HG02642 (cell line): Measurements from ENCODE around the gene RHBDD1.

Experiments used
- ATAC-seq: cut with Tn5 transposase; IDR thresholded peaks from one replicate; pipeline ENCODE4 v1.9.1; 2021; ENCODE audit warnings: mild to moderate bottlenecking; ENCODE audit not compliant: unreplicated experiment, poor library complexity

RHBDD1 gene, protein sequence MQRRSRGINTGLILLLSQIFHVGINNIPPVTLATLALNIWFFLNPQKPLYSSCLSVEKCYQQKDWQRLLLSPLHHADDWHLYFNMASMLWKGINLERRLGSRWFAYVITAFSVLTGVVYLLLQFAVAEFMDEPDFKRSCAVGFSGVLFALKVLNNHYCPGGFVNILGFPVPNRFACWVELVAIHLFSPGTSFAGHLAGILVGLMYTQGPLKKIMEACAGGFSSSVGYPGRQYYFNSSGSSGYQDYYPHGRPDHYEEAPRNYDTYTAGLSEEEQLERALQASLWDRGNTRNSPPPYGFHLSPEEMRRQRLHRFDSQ

DNA sequence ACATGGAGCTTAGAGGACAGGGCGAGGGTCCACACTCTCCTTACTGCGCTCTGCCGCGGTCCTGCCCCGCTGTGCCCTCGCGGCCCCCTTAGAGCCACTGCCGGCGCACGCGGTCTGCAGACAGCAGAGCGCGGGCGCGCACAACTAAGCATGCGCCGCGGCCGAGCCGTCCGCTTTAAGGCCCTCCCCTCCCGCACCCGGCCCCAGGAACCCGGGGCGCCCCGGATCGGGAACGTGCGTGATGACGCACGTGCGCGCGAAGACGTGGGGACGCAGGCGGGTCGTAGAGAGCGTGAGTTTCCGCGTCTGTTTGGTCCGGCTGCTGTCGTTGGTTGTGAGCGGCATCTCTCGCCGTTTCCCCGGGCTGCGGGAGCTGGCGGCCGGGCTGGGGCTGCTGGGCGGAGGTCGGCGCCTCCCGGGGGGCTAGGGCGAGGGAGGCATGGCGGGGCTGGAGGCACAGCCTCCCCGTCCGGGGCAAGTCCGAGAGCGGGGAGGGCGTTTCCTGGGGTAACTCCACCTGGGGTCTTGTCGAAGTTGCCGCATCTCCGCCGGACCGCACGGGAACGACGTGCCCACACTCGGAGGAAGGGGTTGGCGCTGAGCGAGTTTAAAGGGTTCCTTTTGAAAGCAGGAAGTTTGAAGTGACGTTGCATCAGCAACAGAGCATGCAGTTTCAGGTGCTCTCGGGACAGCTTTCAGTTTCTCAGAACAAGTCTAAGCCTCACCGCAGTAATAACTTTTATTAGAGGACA is at the start of gene RHBDD1:
TSS of gene RHBDD1 (plus strand) at position 259 of the 752 bp plus-strand sequence. CDS start 28,640 bp downstream, outside the sequence.
- ATAC-seq = peak; percentile 89

DNA sequence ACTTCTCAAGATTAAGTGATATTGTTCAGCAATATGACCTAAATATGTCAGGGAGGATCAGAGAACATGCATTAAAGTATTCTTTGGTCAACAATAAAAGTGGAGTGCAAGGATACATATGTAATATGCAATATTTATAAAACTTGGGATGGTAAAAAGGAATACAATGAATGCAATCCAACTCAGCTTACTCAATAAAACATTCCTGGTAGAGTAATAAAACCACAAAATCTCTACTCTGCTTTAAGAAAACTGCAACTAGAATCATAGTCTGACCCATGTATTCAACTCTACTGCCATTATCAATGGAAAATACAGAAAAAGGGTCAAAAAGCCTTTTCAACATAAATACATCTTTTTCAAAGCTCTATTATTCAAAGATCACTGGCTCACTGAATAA is 47.8 kb upstream of the RHBDD1 start:
- no peak for ATAC-seq

DNA sequence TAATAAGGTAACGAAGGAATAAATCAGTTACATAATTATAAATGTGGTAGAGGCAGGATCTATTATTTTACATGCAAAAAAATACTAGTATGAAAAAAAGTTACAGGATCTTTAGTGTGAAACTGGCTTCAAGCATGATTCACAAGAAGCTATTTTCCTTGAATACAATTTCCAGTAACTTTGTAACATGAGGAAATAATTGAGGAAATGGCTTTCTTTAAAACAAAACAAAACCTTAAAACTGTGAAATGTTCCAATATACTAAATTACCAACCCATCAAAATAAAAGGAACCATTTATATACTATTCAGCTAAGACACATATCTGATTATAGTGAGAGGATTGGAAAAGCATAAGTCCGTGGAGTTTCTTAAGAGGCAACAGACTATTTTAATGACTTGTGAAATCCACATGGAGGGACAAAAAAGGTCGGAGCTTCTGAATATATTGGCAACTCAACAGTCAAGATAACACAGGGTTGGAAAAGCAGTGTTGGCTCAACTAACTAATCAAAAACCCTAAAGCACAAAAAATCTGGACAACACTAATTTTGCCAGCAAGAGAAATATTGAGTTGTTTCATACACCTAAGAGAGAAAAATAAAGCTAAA is 46.9 kb upstream of the RHBDD1 start:
- no peak for ATAC-seq

DNA sequence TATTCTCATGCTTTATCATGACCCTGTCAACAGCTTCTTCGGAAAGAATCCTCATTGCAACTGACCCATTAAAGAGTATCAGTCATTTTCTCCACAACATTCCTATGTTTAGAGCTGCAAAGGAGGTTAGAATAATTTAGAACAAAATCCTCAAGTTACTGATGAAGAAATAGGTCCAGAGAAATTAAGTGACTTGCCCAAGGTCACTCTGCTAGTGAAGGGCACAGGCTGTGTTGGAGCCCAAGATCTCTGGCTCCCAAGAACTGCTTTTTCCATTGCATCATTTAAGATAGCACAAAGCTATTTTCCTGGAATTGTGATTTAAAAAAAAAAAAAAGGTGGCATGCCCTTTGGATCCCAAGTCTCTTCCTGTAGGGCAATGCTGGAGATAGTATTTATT is 45.8 kb upstream of the RHBDD1 start:
- ATAC-seq = no peak

DNA sequence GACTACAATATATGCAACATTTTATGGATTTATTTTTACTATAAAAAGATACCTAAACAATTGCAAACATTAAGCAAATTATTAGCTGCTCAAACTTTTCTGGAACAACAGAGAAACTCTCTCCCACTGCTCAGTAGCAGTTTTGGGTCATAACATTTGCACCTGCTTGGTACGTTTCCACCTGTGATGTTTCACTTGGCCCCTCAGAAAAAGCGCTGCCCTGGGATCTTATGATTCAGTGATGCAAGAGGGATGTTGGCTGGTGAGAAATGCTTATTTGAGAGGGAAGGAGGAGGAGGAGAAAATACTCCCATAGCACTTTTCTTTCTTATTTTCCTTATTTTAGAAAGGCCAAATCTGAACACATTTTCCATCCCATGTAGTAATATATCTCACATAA is 45.4 kb upstream of the RHBDD1 start:
- ATAC-seq = no peak

DNA sequence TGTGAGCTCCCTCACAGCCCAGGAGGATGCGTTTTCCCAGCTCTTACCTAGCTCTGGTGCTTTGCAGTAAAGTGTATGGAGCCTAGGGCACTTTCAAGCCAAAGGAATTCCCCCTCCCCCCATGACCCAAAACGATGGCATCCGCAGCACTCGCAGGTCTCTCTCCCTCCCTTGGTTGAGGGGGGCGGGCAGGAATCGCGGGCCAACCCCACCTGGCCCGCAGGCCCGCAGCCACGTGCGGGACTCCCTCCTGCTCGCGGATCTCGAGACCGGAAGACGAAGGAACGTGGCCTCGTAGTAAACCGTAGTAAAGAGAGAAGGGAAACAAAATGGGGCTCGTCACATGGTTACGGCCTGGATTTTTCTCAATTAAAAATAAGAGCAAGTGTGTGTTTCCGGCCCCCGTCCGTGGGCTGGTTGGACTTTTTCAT is 44.8 kb upstream of the RHBDD1 start:
- peak; percentile 57 for ATAC-seq

DNA sequence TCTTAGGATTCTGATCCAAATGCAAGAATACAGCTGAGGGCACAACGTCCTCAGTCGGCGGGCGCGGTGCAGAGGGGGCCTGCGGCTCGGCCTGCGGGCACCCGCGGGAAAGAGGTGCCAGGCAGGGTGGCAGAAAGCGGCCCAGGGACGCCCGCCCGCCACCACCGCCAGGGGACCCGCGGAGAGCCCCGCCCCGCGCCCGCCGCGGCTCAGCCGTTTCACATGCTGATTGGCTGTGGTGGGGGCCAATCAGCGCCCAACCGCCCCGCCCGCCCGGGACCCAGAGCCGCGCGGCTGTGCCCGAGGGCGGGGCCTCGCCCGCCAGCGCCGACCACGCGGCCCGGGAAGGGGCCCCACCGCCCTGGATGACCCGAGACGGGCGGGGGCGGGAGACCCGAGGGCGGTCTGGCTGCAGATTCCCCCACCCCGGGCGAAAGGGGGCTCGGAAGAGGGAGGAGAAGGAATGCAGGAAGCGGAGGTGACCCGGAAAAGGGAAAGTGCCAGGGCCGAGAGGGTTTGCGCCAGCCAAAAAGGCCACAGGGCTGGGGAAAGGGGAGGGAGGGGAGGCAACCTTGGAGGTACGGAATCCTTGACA is 44.3 kb upstream of the RHBDD1 start:
- peak; percentile 96 for ATAC-seq

DNA sequence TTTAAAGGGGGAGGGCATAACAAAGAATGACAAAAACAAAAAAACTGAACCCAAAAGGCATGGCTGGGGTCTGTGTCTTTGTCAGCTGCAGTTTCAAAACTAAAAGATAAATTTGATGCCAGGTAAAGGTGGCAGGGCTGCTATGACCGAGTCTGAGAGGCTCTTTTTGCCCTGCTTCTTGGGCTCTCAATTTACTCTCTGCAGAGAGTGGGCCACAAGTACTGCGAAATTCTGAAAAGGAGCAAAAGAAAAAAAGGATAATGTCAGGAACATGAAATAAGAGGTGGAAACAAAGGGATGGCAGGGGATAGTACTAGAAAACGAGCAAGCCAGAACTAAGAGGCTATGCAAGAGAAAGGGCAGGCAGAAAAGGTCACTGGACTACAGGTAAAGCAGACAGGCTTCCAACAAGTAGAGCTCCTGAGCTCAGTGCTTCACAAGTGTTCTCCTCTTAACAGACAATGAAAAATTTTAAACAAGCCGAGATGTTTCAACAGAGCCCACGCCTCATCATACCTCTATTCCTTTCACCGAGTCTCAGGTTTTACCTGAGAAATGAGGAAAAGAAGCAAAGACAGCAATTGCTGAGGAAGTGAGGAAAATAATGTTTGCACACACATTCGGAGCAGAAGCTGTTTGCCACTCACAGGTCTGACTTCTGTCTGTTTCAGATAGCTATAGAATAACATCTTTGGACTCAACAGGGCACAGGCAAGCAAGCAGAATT is 43.5 kb upstream of the RHBDD1 start:
- ATAC-seq = no peak

DNA sequence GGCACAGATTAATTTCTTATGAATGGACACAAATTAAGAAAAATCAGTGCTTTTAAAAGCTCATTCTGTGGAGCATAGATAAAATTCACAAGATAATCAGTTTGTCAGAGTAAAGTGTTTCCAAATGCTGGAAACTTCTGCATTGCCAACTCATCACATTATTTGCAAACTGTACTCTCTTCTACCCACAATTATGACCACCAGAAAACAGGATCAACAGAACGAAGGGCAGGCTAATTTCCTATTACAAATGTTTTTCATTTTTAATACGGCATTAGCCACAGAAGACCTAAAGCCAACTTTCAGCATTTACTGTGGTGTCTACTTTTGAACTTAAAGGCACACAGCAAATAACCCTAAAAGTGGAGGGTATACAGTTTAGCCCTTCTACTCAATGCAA is 42.2 kb upstream of the RHBDD1 start:
- ATAC-seq = no peak

DNA sequence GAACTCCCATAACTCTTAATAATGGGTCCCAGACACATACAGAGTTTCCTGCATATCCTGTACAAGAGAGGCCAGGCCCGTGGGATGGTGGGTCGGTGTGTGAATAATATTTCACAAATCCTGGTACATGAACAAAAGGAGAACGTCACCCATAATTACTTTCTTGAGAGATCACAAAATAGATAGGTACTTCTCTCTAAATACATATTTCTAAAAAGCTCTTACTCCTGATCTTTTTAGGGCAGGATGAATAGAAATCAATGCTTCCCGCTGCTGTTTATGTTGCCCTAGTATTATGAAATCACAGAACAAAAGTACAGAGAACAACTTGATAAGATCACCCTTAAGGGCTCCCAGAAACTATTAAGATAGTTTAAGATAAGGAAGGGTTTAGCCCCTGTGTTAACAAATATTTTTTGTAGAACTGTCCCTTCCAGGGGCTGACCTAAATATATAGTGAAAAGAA is 41.6 kb upstream of the RHBDD1 start:
- no peak for ATAC-seq

DNA sequence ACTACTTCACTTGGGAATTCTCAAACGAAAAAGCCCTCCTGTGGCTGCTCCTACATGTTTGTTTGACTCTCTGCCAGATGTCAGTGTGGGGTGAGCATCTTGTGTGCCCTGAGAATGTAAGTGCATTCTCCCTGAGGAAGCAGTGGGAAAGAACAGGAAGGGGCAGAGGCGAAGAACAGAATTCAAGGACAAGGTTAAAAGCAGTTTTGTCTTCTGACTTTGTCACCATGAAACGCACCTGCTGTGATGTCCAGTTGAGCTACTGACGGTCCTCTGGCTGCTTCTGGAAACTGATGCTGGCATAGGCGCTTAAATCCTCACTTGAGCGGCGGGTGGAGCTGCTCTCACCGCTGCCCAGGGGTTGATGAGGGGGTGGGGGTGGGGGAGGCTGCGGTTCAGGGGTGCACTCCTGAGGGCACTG is 41.1 kb upstream of the RHBDD1 start:
- ATAC-seq = no peak

DNA sequence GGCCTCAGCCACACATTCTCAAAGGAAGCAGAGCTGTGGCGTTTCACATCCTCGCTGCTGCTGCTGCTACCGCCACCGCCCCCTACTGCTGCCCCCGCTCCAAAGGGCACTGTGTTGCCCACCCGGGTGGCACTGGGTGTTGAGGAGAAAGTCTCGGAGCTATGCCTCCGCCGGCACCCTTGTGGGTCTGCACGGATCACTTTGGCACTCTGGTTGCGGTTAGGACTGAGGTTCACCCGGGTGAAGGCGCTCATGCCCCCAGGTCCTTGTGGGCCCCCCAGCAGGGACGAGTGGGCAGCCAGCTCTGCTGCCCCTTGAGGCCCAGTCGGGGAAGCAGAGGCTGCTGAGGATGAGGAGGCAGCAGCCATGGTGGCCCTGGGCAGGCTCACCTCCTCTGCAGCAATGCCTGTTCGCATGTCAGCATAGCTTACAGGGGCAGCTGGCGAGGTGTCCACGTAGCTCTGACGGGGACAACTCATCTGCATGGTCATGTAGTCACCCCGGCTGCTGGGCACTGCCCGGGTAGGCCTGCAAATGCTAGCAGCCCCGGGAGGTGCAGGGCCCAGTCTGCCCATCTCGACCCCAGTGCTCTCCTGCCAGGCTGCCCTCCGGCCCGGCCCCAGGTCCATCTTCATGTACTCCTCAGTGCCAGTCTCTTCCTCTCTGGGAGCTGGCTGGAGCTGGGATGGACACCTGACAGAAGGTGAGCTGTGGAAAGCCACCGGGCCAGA is 40.4 kb upstream of the RHBDD1 start:
- ATAC-seq = no peak

DNA sequence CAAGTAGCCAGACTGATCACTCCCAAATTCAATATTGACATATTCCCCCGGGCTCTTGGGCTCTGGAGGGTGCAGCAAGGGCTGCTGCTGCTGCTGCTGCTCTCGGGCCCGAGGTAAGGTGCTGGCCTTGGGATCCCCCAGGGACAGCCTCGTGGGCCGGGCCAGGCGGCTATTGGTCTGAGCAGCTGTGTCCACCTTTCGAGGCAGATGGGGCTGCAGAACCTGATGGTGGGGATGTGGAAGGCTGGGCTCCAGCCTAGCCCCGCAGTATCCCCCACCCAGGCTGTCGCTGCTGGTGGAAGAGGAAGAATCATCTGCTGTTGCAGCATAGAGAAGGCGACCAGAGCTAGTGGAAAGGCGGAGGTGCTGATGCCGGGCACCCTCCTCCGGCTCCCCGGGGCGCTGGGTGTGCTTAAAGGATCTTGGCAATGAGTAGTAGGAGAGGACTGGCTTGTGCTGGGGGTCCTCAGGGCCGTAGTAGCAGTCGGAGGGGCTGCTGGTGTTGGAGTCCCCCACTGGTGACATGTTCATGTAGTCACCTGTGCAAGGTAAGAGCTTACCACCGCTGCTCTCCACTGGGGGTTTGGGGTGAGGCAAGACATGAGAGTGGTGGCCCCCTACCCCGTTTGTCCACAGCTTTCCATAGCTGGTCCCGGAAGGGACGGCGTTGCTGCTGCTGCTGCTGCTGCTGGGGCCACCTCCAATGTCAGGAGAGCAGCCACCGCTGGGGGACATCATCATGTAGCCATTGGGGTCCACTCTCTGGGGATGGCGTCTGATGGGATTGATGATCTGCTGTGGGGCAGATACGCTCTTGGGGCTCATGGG is 39.6 kb upstream of the RHBDD1 start:
- ATAC-seq = no peak

DNA sequence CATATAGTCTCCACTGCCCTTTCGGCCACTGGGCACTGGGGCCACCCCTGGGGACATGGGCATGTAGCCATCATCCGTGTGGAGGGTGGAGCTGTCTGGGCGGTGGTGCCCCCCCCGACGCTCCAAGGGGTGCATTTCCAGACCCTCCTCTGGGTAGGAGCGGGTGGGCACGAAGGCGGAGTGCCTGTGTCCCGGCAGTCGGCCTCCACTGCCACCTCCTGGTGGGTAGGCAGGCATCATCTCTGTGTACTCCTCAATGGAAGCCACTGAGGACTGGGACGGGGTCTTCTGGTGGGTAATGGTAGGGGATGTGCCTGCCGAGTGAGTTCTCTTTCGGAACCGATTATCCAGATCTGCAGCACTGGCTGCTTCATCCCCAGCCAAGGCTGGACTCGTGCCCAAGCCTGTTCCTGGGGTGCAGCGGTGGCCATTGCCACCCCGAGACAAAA is 39.0 kb upstream of the RHBDD1 start:
- no peak for ATAC-seq

DNA sequence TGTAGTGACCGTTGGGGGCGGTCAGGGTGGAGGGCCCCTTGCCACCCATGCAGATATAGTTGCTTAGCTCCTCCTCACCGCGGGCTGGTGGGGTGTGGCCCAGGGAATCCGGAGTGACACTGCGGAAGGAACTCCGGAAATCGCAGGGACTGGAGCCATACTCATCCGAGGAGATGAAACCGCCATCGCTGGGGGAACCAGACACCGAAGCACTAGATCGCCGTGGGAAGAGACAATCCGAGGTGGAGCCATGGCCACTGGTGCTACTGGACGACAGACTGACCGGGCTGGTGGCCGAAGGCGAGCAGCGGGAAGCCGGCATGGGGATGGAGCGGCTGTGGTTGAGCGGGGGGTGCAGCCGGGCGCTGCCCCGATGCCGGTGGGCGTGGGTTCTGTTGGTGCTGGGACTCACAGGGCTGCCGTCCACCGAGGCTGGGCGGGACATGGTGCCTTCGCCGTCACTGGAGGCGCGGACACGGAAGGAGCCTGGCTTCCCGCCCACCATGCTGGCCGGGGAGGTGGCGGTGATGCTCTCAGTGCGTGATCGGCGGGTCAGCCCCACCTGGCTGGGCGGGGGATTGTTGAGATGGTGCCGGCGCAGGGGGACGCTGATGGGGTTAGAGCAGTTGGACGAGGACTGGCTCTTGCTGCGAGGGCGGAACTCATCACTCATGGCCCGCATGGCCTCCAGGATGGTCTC is 38.4 kb upstream of the RHBDD1 start:
- ATAC-seq = no peak

DNA sequence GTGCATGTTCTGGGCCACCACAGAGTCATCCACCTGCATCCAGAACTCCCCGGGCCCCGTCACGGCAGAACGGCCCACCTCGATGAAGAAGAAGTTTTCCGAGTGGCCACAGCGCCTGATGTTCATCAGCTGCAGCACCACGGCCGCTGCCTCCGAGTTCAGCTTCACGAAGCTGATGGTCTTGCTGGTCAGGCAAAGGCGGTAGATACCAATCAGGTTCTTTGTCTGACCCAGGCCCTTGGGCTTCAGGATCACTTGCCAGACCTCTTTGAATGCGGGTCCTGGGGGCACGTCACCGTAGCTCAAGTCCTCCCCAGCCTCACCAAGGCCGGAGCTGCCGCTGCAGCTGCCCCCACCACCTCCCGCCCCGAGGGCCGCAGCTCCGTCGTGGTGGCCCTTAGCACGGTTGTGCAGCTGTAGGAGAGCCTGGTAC is 37.8 kb upstream of the RHBDD1 start:
- ATAC-seq = no peak

DNA sequence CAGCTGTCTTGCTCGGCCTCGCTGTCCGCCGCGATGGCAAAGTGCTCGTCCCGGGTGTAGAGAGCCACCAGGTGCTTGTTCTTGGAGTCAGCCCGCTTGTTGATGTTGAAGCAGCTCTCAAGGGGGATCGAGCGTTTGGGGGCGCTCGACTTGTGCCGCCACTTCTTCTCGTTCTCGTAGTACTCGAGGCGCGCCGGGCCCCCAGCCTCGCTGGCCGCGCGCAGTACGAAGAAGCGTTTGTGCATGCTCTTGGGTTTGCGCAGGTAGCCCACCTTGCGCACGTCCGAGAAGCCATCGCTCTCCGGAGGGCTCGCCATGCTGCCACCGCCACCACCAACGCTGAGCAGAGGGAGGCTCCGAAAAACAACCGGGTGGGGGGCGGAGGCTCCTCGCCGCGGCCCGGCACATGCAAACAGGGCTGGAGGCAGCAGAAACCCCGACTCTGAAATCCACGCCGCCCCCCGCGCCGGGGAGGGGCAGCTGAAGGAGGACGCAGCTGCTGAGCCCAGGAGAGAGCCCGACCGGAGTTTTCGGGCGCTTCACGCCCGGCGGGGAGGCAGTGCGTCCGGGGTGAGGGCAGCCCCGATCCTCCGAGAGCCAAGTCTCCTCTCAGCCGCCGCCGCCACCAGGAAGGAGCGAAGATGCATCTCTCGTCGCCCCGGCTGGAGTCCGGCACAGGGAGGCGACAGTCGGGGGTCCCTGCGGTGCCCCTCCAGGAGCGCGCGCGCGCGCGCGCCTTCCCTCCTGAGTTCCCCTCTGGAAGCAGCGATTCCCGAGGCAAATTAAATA is 37.2 kb upstream of the RHBDD1 start:
- ATAC-seq = peak; percentile 26
